GM12878 (cell line): ENCODE results near the gene S100A9.
"Not testable (repeated sequence)": the region's sequence is repeated elsewhere in the genome, so short reads cannot be mapped to it uniquely, and the experiment has no call there.

Experiments used
- CEBPB ChIP-seq, 2 experiments: fragments of 150-350 bp in 1 of 2; IDR thresholded peaks; 2 replicates each; pipeline ENCODE4 v1.6.1; 2012 to 2014; ENCODE audit warnings: low read depth in 2 of 2, low read length in 2 of 2, borderline replicate concordance in 1 of 2, inconsistent platforms in 1 of 2
- CTCF ChIP-seq, 3 experiments: IDR thresholded peaks in 2 of 3; conservative IDR thresholded peaks in 1 of 3; 2 replicates each; pipeline ENCODE4 v1.5.1; 2011; ENCODE audit warnings: low read depth in 3 of 3, low read length in 3 of 3, mild to moderate bottlenecking in 3 of 3, control low read depth in 2 of 3, moderate library complexity in 2 of 3, inconsistent platforms in 1 of 3, mixed read lengths in 1 of 3; ENCODE audit not compliant: control insufficient read depth in 2 of 3, insufficient read depth in 1 of 3; ENCODE audit errors: extremely low read depth in 1 of 3
- EP300 ChIP-seq, 2 experiments: fragments of 150-350 bp in 1 of 2; IDR thresholded peaks; 2 replicates each; pipeline ENCODE4 v1.6.1; 2011 to 2012; ENCODE audit warnings: low read depth in 2 of 2, low read length in 2 of 2, borderline replicate concordance in 1 of 2, improper control_type of control experiment in 1 of 2, inconsistent platforms in 1 of 2; ENCODE audit not compliant: control insufficient read depth in 1 of 2
- NFYB ChIP-seq: IDR thresholded peaks from 2 replicates; pipeline ENCODE4 v1.6.1; 2011; ENCODE audit warnings: low read depth, mild to moderate bottlenecking, low read length, improper control_type of control experiment, moderate library complexity; ENCODE audit not compliant: insufficient read depth
- POLR2A ChIP-seq: IDR thresholded peaks from 2 replicates; pipeline ENCODE4 v1.6.1; 2011; ENCODE audit warnings: low read depth, mild to moderate bottlenecking, low read length
- POLR2AphosphoS5 ChIP-seq: IDR thresholded peaks from 2 replicates; pipeline ENCODE4 v1.6.1; 2011; ENCODE audit warnings: mild to moderate bottlenecking, low read length, inconsistent platforms

GRCh38 chr1:153405825-153406599 is 48.4 kb downstream of the S100A9 start:
- TF ChIP-seq POLR2AphosphoS5; CEBPB (IDR thresholded peaks at IDR 0.05; ENCODE audit: borderline replicate concordance in 1 of 2, low read depth in 2 of 2, low read length in 2 of 2); NFYB; EP300 (IDR thresholded peaks at IDR 0.05; ENCODE audit: borderline replicate concordance in 1 of 2, control insufficient read depth in 1 of 2, low read depth in 2 of 2, low read length in 2 of 2); POLR2A; CTCF (IDR thresholded peaks at IDR 0.05 in 2 of 3, conservative IDR thresholded peaks at IDR 0.05 in 1 of 3; ENCODE audit: control insufficient read depth in 2 of 3, extremely low read depth in 1 of 3, insufficient read depth in 1 of 3, low read depth in 3 of 3, low read length in 3 of 3): not testable (repeated sequence)
